Germinal center (tissue), 1 donor: ENCODE results near the gene CDCA4.

Experiments used
- DNase-seq: peaks from one replicate; pipeline ENCODE4 v3.0.0; 2012; ENCODE audit warnings: mixed read lengths, low spot score

CDCA4 gene

GRCh38 chr14:105013150-105013785, 7.6 kb downstream of the CDCA4 start:
- peak; percentile 21 for DNase-seq

- no peak for DNase-seq
These were observed 8.5 kb downstream of the CDCA4 start for GRCh38 chr14:105012171-105012985.

GRCh38 chr14:105011312-105011990, 9.4 kb downstream of the CDCA4 start:
- no peak for DNase-seq

- no peak for DNase-seq
These were observed 10.0 kb downstream of the CDCA4 start for GRCh38 chr14:105010891-105011291.

DNA sequence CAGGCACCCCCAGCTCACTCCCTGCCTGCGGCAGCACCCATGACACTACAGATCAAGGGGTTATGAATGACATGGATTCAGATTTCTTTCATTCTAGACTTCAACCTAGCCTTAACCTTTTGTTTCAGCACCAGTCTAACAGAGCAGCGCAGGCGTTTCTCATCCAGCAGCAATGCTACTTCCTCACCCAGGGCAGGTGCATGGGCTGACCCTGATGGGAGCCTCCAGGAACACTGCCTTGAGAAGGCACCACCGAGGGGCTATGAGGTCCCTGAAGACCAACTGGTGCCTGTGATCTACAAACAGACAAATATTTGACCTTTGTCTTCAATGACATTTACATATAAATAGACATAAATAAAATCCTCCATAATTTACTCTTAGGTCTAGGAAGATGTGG, 10.8 kb downstream of the CDCA4 start:
- no peak for DNase-seq

DNA sequence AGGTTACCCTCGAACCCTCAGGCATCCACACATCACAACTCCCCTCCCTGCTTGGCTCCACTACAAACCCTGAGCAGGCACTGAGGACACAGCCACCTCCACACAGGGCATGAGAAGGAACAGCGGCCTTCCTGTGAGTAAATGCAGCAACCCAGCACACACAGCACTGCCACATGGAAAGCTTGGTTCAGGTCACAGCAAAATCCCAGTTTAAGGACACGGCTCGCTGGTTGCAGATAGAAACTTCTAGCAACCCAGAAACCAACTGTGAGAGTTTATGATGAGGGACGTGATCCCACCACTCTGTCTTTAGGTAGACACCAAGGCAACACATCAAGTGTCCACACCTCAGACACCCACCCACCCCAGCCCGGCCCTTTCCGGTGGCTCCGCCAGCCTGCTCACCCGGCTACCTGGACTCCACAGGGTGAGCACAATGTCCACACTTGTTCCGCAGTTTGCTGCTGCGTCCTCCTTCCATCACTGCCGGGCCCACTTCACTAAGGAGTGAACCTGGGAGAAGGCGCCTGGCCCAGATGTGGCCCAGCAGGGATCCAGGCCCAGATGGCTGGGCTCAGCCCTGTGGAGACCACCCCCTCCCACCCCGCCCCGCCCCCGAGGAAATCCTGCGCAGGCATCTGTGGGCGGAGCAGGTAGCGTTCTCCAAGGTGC, 13.2 kb downstream of the CDCA4 start:
- no peak for DNase-seq

DNA sequence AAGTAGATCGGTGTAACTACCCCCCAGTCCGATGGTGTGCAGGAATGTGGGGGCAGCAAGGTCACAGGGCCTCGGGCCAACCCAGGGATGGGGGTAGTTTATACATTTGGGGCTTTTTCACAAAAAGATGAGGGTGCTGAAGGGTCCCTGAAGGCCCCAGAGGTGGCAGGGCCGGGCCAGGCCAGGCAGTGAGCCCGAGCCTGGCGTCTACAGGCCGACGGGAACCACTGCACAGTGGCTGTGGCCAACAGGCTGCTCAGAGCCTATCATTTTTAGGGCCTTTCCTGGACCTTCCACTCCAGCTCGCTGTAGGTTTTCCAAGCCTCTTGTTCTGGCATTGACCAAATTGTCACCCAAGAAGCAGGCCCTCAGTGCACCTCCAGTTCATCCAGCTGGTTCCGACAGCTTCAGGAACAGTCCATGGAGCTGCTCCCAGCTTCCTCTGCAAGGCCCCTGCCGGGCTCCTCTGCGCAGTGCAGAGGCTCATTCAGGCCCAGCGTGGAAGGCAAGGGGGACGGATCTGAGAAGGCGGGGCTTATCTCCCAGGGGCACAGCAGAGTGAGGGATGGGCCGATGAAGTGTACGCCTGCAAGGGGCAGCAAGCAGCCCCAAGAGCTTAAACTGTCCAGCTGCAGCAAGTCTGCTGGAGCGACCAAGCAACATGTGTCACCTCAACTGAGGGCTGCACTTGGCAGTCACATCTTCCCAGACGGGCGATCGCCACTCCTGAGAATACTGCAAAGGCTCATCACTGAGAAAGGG, 13.9 kb downstream of the CDCA4 start:
- no peak for DNase-seq

DNA sequence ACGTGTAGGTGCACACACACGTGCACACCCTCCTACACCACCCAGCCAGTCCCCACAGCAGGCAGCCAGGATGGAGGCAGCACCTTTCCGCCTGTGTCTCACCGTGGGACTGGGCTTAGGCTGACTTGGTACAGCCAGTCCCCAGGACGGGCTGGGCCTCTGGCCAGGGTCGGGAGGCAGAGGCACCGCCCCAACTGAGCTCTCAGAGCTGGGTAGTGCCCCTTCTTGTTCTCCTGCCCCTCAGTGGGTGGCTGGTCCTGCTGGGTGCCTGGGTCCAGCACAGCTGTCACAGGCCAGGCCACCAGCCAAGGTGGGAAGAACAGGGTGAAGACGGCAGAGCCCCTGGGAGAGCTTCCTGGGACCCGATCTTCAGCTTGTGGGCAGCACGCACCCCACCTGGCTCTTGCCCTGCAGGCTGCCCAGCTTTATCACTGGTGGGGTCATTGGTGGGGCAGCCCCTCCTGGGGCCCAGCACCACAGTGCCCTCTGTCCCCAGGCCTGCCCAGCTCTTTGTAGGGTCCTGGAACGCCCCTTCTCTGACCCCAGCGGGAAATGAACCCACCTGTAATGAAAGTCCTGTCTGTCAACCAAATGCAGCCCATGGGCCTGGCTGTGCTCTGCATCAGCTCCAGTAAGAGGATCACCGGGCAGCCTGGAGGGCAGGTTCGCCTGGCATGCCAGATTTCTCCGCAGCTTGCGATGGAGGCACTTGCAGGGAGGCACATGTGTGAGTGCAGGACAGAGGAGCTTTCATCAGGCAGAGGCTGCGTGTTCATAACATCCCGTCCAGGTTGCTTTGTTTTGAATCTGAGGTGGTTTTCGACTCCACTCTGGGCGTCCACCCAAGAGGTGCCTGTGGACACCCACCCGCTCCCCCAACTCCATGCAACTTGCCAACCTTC, 14.7 kb downstream of the CDCA4 start:
- DNase-seq = no peak

DNA sequence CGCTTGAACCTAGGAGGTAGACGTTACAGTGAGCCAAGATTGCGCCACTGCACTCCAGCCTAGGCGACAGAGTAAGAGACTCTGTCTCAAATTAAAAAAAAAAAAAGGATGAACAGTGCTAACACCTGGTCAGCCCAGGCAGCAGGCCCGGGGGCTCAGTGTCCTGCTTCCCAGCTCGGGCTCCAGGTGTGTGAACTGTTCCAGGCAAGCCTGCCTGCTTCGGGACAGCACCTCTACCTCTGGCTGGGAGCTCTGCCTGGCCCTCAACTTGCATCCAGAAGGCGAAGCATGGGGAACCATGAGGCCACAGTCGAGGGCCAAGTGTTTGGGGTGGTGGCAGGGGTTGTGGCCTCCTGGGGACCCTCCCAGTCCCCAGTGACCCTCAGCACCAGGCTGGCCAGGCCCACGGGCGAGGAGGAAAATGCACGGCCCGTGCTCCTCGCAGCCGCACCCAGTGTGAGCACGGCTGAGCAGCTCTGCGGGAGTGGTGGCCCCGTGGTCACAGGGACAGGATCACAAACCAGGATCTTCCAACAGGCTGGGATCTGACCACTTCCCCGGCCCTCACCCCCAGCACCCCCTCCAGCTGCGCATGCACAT, 15.5 kb downstream of the CDCA4 start:
- no peak for DNase-seq

- DNase-seq = no peak
These were observed 21.5 kb downstream of the CDCA4 start for GRCh38 chr14:104999361-104999760.

GRCh38 chr14:104998801-104999200, 22.1 kb downstream of the CDCA4 start:
- no peak for DNase-seq

- DNase-seq = no peak
These were observed 24.4 kb downstream of the CDCA4 start for GRCh38 chr14:104996483-104996882.

GRCh38 chr14:104996032-104996431, 24.9 kb downstream of the CDCA4 start:
- DNase-seq = no peak

- no peak for DNase-seq
These were observed 25.9 kb downstream of the CDCA4 start for GRCh38 chr14:104994978-104995377.

- no peak for DNase-seq
These were observed 26.9 kb downstream of the CDCA4 start for GRCh38 chr14:104993808-104994591.

GRCh38 chr14:104993306-104993705, 27.6 kb downstream of the CDCA4 start:
- no peak for DNase-seq

- no peak for DNase-seq
These were observed 28.4 kb downstream of the CDCA4 start for GRCh38 chr14:104992501-104992900.

- no peak for DNase-seq
These were observed 29.0 kb downstream of the CDCA4 start for GRCh38 chr14:104991896-104992230.

- DNase-seq = no peak
These were observed 31.0 kb downstream of the CDCA4 start for GRCh38 chr14:104989951-104990303.
